H9 (cell line): ENCODE measurements around the gene PLXND1. TPM values are rescaled to one million over a fixed set of nuclear protein-coding genes. Genes with fewer than 3 reads are reported as not detected.

Source experiments
- DNase-seq: peaks from one replicate; pipeline ENCODE4 v3.0.0-alpha.2; 2017
- H2AFZ ChIP-seq: one replicate; pipeline ENCODE4 v1.6.1; 2013; ENCODE audit warnings: mild to moderate bottlenecking, low read length, control low read depth, moderate library complexity
- H2AK5ac ChIP-seq: 2 replicates; pipeline ENCODE4 v1.6.1; 2013; ENCODE audit warnings: low read length, control low read depth, mixed read lengths; ENCODE audit not compliant: insufficient read length
- H2BK120ac ChIP-seq: one replicate; pipeline ENCODE4 v1.6.1; 2013; ENCODE audit warnings: low read depth, mild to moderate bottlenecking, low read length, control low read depth, inconsistent platforms; ENCODE audit not compliant: poor library complexity, severe bottlenecking
- H2BK12ac ChIP-seq: 2 replicates; pipeline ENCODE4 v1.6.1; 2013; ENCODE audit warnings: low read length, control low read depth, mixed read lengths, low read depth; ENCODE audit not compliant: insufficient read length
- H2BK15ac ChIP-seq: 2 replicates; pipeline ENCODE4 v1.6.1; 2013; ENCODE audit warnings: low read depth, low read length, control low read depth
- H2BK20ac ChIP-seq: one replicate; pipeline ENCODE4 v1.6.1; 2013; ENCODE audit warnings: low read depth, mild to moderate bottlenecking, low read length, control low read depth, inconsistent platforms; ENCODE audit not compliant: poor library complexity, severe bottlenecking
- H2BK5ac ChIP-seq: 2 replicates; pipeline ENCODE4 v1.6.1; 2013; ENCODE audit warnings: low read length, control low read depth, mixed read lengths; ENCODE audit not compliant: insufficient read length
- H3K14ac ChIP-seq: 2 replicates; pipeline ENCODE4 v1.6.1; 2013; ENCODE audit warnings: low read length, control low read depth; ENCODE audit not compliant: insufficient read depth
- H3K18ac ChIP-seq: 2 replicates; pipeline ENCODE4 v1.6.1; 2013; ENCODE audit warnings: low read depth, mild to moderate bottlenecking, mixed read lengths, low read length, control low read depth; ENCODE audit not compliant: insufficient read length
- H3K23ac ChIP-seq: 2 replicates; pipeline ENCODE4 v1.6.1; 2013; ENCODE audit warnings: low read length, control low read depth, mixed read lengths, low read depth; ENCODE audit not compliant: insufficient read length
- H3K23me2 ChIP-seq: 2 replicates; pipeline ENCODE4 v1.6.1; 2013; ENCODE audit warnings: low read depth, mild to moderate bottlenecking, mixed read lengths, low read length, control low read depth; ENCODE audit not compliant: insufficient read length, poor library complexity, severe bottlenecking
- H3K27ac ChIP-seq: 2 replicates; pipeline ENCODE4 v1.5.1; 2013; ENCODE audit warnings: low read length, control low read depth, mixed read lengths, low read depth; ENCODE audit not compliant: insufficient read length
- H3K27me3 ChIP-seq: 2 replicates; pipeline ENCODE4 v1.6.1; 2013; ENCODE audit warnings: low read length, control low read depth, inconsistent platforms; ENCODE audit not compliant: insufficient read depth
- H3K4ac ChIP-seq: 2 replicates; pipeline ENCODE4 v1.6.1; 2013; ENCODE audit warnings: low read depth, mild to moderate bottlenecking, control low read depth, inconsistent platforms, low read length, moderate library complexity
- H3K4me1 ChIP-seq: 2 replicates; pipeline ENCODE4 v1.6.1; 2013; ENCODE audit warnings: low read length, control low read depth, inconsistent platforms; ENCODE audit not compliant: insufficient read depth
- H3K4me2 ChIP-seq: 2 replicates; pipeline ENCODE4 v1.6.1; 2013; ENCODE audit warnings: low read length, control low read depth, mixed read lengths; ENCODE audit not compliant: insufficient read length, insufficient read depth
- H3K56ac ChIP-seq: 2 replicates; pipeline ENCODE4 v1.6.1; 2013; ENCODE audit warnings: low read depth, mild to moderate bottlenecking, mixed read lengths, low read length, control low read depth; ENCODE audit not compliant: insufficient read length
- H3K79me1 ChIP-seq: 2 replicates; pipeline ENCODE4 v1.6.1; 2013; ENCODE audit warnings: low read depth, mild to moderate bottlenecking, moderate library complexity, low read length, control low read depth, inconsistent platforms; ENCODE audit not compliant: insufficient read depth, poor library complexity, severe bottlenecking
- H3K79me2 ChIP-seq: 2 replicates; pipeline ENCODE4 v1.6.1; 2013; ENCODE audit warnings: low read length, control low read depth, inconsistent platforms; ENCODE audit not compliant: insufficient read depth
- H3K9ac ChIP-seq: 2 replicates; pipeline ENCODE4 v1.6.1; 2013; ENCODE audit warnings: low read length, control low read depth, mixed read lengths; ENCODE audit not compliant: insufficient read length; ENCODE audit errors: extremely low read depth
- H3K9me3 ChIP-seq: one replicate; pipeline ENCODE4 v1.6.1; 2013; ENCODE audit warnings: low read depth, low read length, inconsistent platforms; ENCODE audit not compliant: control insufficient read depth
- H3T11ph ChIP-seq: one replicate; pipeline ENCODE4 v1.6.1; 2013; ENCODE audit warnings: mild to moderate bottlenecking, low read length, control low read depth, inconsistent platforms
- H4K20me1 ChIP-seq: one replicate; pipeline ENCODE4 v1.6.1; 2013; ENCODE audit not compliant: control insufficient read depth, insufficient read length, insufficient read depth
- H4K5ac ChIP-seq: 2 replicates; pipeline ENCODE4 v1.6.1; 2013; ENCODE audit warnings: low read depth, mild to moderate bottlenecking, mixed read lengths, low read length, control low read depth; ENCODE audit not compliant: insufficient read length
- H4K8ac ChIP-seq: replicated peaks from 2 replicates; pipeline ENCODE4 v1.6.1; 2013; ENCODE audit warnings: low read length, control low read depth, mixed read lengths, low read depth; ENCODE audit not compliant: insufficient read length
- H4K91ac ChIP-seq: 2 replicates; pipeline ENCODE4 v1.6.1; 2013; ENCODE audit warnings: low read depth, mild to moderate bottlenecking, moderate library complexity, mixed read lengths, low read length, control low read depth; ENCODE audit not compliant: insufficient read length
- H3K27ac Mint-ChIP-seq, 3 experiments: 2 replicates in 2 of 3; 3 replicates in 1 of 3; pipeline ENCODE4 v1.8.0; 2020 to 2021; ENCODE audit warnings: mixed read lengths in 3 of 3, mild to moderate bottlenecking in 1 of 3, moderate library complexity in 1 of 3
- H3K27me3 Mint-ChIP-seq: 2 replicates; pipeline ENCODE4 v1.8.0; 2021; ENCODE audit warnings: low read depth, mild to moderate bottlenecking, moderate library complexity, mixed read lengths
- H3K36me3 Mint-ChIP-seq, 3 experiments: 2 replicates in 2 of 3; 3 replicates in 1 of 3; pipeline ENCODE4 v1.8.0; 2020 to 2021; ENCODE audit warnings: low read depth in 3 of 3, mixed read lengths in 3 of 3; ENCODE audit not compliant: insufficient read depth in 1 of 3
- H3K4me1 Mint-ChIP-seq, 2 experiments: 2 replicates each; pipeline ENCODE4 v1.8.0; 2020; ENCODE audit warnings: mixed read lengths in 2 of 2
- H3K4me3 Mint-ChIP-seq, 2 experiments: 2 replicates in 1 of 2; 3 replicates in 1 of 2; pipeline ENCODE4 v1.8.0; 2020 to 2021; ENCODE audit warnings: mild to moderate bottlenecking in 2 of 2, mixed read lengths in 2 of 2, moderate library complexity in 1 of 2
- H3K9me3 Mint-ChIP-seq, 2 experiments: 2 replicates in 1 of 2; 3 replicates in 1 of 2; pipeline ENCODE4 v1.8.0; 2020; ENCODE audit warnings: mild to moderate bottlenecking in 2 of 2, mixed read lengths in 2 of 2, moderate library complexity in 1 of 2
- CTCF ChIP-seq: fragments of 200-600 bp; sonication (generic); conservative IDR thresholded peaks from 3 replicates; pipeline ENCODE4 v1.8.0; 2021; ENCODE audit warnings: antibody characterized with exemption, mild to moderate bottlenecking
- WGBS: extraction: QIAGEN DNeasy Blood & Tissue Kit; methylation state at CpG from one replicate; pipeline ENCODE4 v1.1.7; 2013; ENCODE audit warnings: missing lambda C conversion rate, low lambda C conversion rate, mixed read lengths; ENCODE audit not compliant: insufficient read length; ENCODE audit errors: extremely low coverage; 5-methylcytosine and 5-hydroxymethylcytosine counted together
- total RNA-seq: library from RNA; stranded (reverse); gene quantifications from 2 replicates; pipeline ENCODE4 v1.2.1, GENCODE V29; 2021

PLXND1 gene
- total RNA-seq, 1 experiment from 2014 or later = 50.9 TPM

GRCh38 chr3:129554356-129555152, 51.9 kb downstream of the PLXND1 start:
- no peak for TF ChIP-seq CTCF
- no peaks in the 10 kb centered on the region for H3K9me3 ChIP-seq
- no peak overlapping the region for H3K9ac ChIP-seq
- no peaks in the 10 kb centered on the region; the same call in 1 of the 2 replicates for H3K4me1 ChIP-seq
- no peaks in the 10 kb centered on the region for H3K23me2 ChIP-seq
- no peak overlapping the region for H2BK12ac ChIP-seq
- peak overlapping the region in 1 of 3 experiments; percentile 67; a peak in 3 of 7 replicates for H3K27ac Mint-ChIP-seq
- peaks cover 0 to 22% (median 3%) of the 10 kb centered on the region in 3 experiments; a peak in 2 of 7 replicates for H3K36me3 Mint-ChIP-seq
- H3T11ph ChIP-seq = no peak overlapping the region
- H3K4me3 Mint-ChIP-seq = no peak overlapping the region
- peak overlapping the region; percentile 51; the same call in 1 of the 2 replicates for H3K14ac ChIP-seq
- H4K20me1 ChIP-seq = no peaks in the 10 kb centered on the region
- no peak overlapping the region for H3K18ac ChIP-seq
- no peaks in the 10 kb centered on the region; the same call in 1 of the 2 replicates for H3K27me3 Mint-ChIP-seq
- no peak overlapping the region for H3K23ac ChIP-seq
- H3K27me3 ChIP-seq = no peaks in the 10 kb centered on the region
- no peak overlapping the region for H4K91ac ChIP-seq
- no peak overlapping the region for H4K5ac ChIP-seq
- peaks cover 23 to 59% of the 10 kb centered on the region in 2 experiments for H3K4me1 Mint-ChIP-seq
- H3K4ac ChIP-seq = no peak overlapping the region
- H2AFZ ChIP-seq = no peak overlapping the region
- no peak overlapping the region for H2BK120ac ChIP-seq
- H2BK20ac ChIP-seq = no peak overlapping the region
- no peak overlapping the region for H3K27ac ChIP-seq
- H2AK5ac ChIP-seq = no peak overlapping the region
- no peak overlapping the region for H3K56ac ChIP-seq
- no peaks in the 10 kb centered on the region for H3K9me3 Mint-ChIP-seq
- no CpG with 5 or more reads among the region's 13 CpGs for WGBS
- H4K8ac ChIP-seq = no peak overlapping the region
- no peak overlapping the region for H2BK5ac ChIP-seq
- H3K4me2 ChIP-seq = no peak overlapping the region
- H2BK15ac ChIP-seq = no peak overlapping the region
- no peaks in the 10 kb centered on the region for H3K79me1 ChIP-seq
- H3K79me2 ChIP-seq = no peaks in the 10 kb centered on the region
- no peak for DNase-seq
